Osteoblast (primary cell): Measurements from ENCODE around the gene XYLT1. TPM values are rescaled to one million over a fixed set of nuclear protein-coding genes. Genes with fewer than 3 reads are reported as not detected.

ENCODE experiments used
- DNase-seq: peaks from one replicate; pipeline ENCODE4 v3.0.0; 2011; ENCODE audit warnings: low spot score, mixed read lengths; ENCODE audit not compliant: insufficient read length; ENCODE audit errors: missing footprints
- H2AFZ ChIP-seq: 2 replicates; pipeline ENCODE4 v1.6.0; 2011; ENCODE audit warnings: mild to moderate bottlenecking, low read length
- H3K27ac ChIP-seq: 2 replicates; pipeline ENCODE4 v1.5.1; 2011; ENCODE audit warnings: mild to moderate bottlenecking, low read depth, low read length, moderate library complexity
- H3K27me3 ChIP-seq: 2 replicates; pipeline ENCODE4 v1.6.0; 2012; ENCODE audit warnings: mild to moderate bottlenecking, control low read depth, inconsistent platforms, low read length, moderate library complexity; ENCODE audit not compliant: insufficient read depth
- H3K36me3 ChIP-seq: 2 replicates; pipeline ENCODE4 v1.5.1; 2011; ENCODE audit warnings: mild to moderate bottlenecking, low read length, control low read depth, moderate library complexity; ENCODE audit not compliant: insufficient read depth
- H3K4me1 ChIP-seq: 2 replicates; pipeline ENCODE4 v1.5.1; 2011; ENCODE audit warnings: mild to moderate bottlenecking, low read length, control low read depth, moderate library complexity; ENCODE audit not compliant: insufficient read depth
- H3K4me2 ChIP-seq: 2 replicates; pipeline ENCODE4 v1.6.0; 2011; ENCODE audit warnings: mild to moderate bottlenecking, low read length; ENCODE audit not compliant: insufficient read depth
- H3K4me3 ChIP-seq: fragments of 200-600 bp; sonication (generic); 3 replicates; pipeline ENCODE4 v1.5.1; 2012; ENCODE audit warnings: mild to moderate bottlenecking, low read length, inconsistent platforms; ENCODE audit not compliant: insufficient read depth
- H3K79me2 ChIP-seq: 2 replicates; pipeline ENCODE4 v1.6.0; 2012; ENCODE audit warnings: mild to moderate bottlenecking, low read length, control low read depth, inconsistent platforms; ENCODE audit not compliant: insufficient read depth
- H3K9me3 ChIP-seq: 2 replicates; pipeline ENCODE4 v1.5.1; 2011; ENCODE audit warnings: low read depth, low read length, control low read depth
- H4K20me1 ChIP-seq: 2 replicates; pipeline ENCODE4 v1.6.0; 2012; ENCODE audit warnings: mild to moderate bottlenecking, low read length, control low read depth; ENCODE audit not compliant: insufficient read depth
- CTCF ChIP-seq: IDR thresholded peaks from 2 replicates; pipeline ENCODE4 v1.5.1; 2011; ENCODE audit warnings: mild to moderate bottlenecking, low read depth, low read length, moderate library complexity; ENCODE audit errors: extremely low read depth
- total RNA-seq: library from RNA; depleted of rRNA; stranded (reverse); fragments of >200 nt; gene quantifications from 2 replicates; pipeline ENCODE4 v1.2.3, GENCODE V29; 2012

Gene XYLT1
- total RNA-seq, 1 donor = 43.4 TPM

- no peak for TF ChIP-seq CTCF
- H3K36me3 ChIP-seq = peaks cover 3% of the 10 kb centered on the region
- no peaks in the 10 kb centered on the region for H3K4me1 ChIP-seq
- peaks cover 3% of the 10 kb centered on the region for H3K9me3 ChIP-seq
- H3K27ac ChIP-seq = no peak overlapping the region
- peaks cover 8% of the 10 kb centered on the region for H4K20me1 ChIP-seq
- H3K27me3 ChIP-seq = no peaks in the 10 kb centered on the region
- H3K79me2 ChIP-seq = no peaks in the 10 kb centered on the region
- H3K4me3 ChIP-seq = no peak overlapping the region
- H3K4me2 ChIP-seq = no peak overlapping the region
- H2AFZ ChIP-seq = no peak overlapping the region
- DNase-seq = no peak
These were observed 258.2 kb downstream of the XYLT1 start for GRCh38 chr16:17212606-17213005.

- H4K20me1 ChIP-seq = peaks cover 8% of the 10 kb centered on the region
- TF ChIP-seq CTCF = peak; percentile 35
- H3K27me3 ChIP-seq = no peaks in the 10 kb centered on the region
These were observed 259.0 kb downstream of the XYLT1 start for GRCh38 chr16:17211797-17212196.

GRCh38 chr16:17206712-17207111 is 264.0 kb downstream of the XYLT1 start:
- no peaks in the 10 kb centered on the region for H3K27me3 ChIP-seq
- H3K9me3 ChIP-seq = no peaks in the 10 kb centered on the region
- no peaks in the 10 kb centered on the region for H3K79me2 ChIP-seq
- no peak overlapping the region for H3K4me3 ChIP-seq
- H3K4me1 ChIP-seq = no peaks in the 10 kb centered on the region
- H3K4me2 ChIP-seq = no peak overlapping the region
- no peak for DNase-seq
- H4K20me1 ChIP-seq = peaks cover 4% of the 10 kb centered on the region
- peak; percentile 40 for TF ChIP-seq CTCF
- no peaks in the 10 kb centered on the region for H3K36me3 ChIP-seq
- H3K27ac ChIP-seq = no peak overlapping the region
- no peak overlapping the region for H2AFZ ChIP-seq

More at GRCh38 chr16:17211797-17212196, 259.0 kb downstream of the XYLT1 start:
- H3K4me2 ChIP-seq = no peak overlapping the region
- no peaks in the 10 kb centered on the region for H3K79me2 ChIP-seq
- H3K36me3 ChIP-seq = peaks cover 3% of the 10 kb centered on the region
- no peak overlapping the region for H2AFZ ChIP-seq
- H3K4me1 ChIP-seq = no peaks in the 10 kb centered on the region
- no peak for DNase-seq
- H3K27ac ChIP-seq = no peak overlapping the region
- H3K4me3 ChIP-seq = no peak overlapping the region
- peaks cover 3% of the 10 kb centered on the region for H3K9me3 ChIP-seq

- Histone ChIP-seq H3K4me2 (no peak overlapping the region), H3K4me3 (no peak overlapping the region), H2AFZ (no peak overlapping the region), H3K36me3 (no peaks in the 10 kb centered on the region), H3K4me1 (no peaks in the 10 kb centered on the region), H4K20me1 (peaks cover 4% of the 10 kb centered on the region), H3K27me3 (no peaks in the 10 kb centered on the region), H3K27ac (no peak overlapping the region), H3K9me3 (no peaks in the 10 kb centered on the region), H3K79me2 (no peaks in the 10 kb centered on the region)
- no peak for DNase-seq
- TF ChIP-seq CTCF = no peak
These were observed 265.2 kb downstream of the XYLT1 start for GRCh38 chr16:17205279-17206211.
